ENCODE results near the gene MCAT.
"Not testable (repeated sequence)": the region's sequence is repeated elsewhere in the genome, so short reads cannot be mapped to it uniquely, and the experiment has no call there.

Gene MCAT

GRCh38 chr22:43127166-43127908, 15.9 kb downstream of the MCAT start:
- DNase-seq (ENCODE audit: low spot score), result no peak

- DNase-seq (ENCODE audit: low spot score), result peak; percentile 91
Measured at GRCh38 chr22:43126501-43127165, 16.6 kb downstream of the MCAT start.

- no peak for DNase-seq (ENCODE audit: low spot score)
Measured at GRCh38 chr22:43118953-43119458, 24.2 kb downstream of the MCAT start.

- no peak for DNase-seq (ENCODE audit: low spot score)
Measured at GRCh38 chr22:43118024-43118849, 25.0 kb downstream of the MCAT start.

- DNase-seq (ENCODE audit: low spot score), result no peak
Measured at GRCh38 chr22:43116932-43117331, 26.3 kb downstream of the MCAT start.

- DNase-seq (ENCODE audit: low spot score), result no peak
Measured at GRCh38 chr22:43114958-43115357, 28.2 kb downstream of the MCAT start.

GRCh38 chr22:43113526-43114251, 29.5 kb downstream of the MCAT start:
- no peak for DNase-seq (ENCODE audit: low spot score)

GRCh38 chr22:43110927-43111623, 32.1 kb downstream of the MCAT start:
- DNase-seq (ENCODE audit: low spot score), result no peak

- DNase-seq (ENCODE audit: low spot score), result peak; percentile 38
Measured at GRCh38 chr22:43110444-43110926, 32.7 kb downstream of the MCAT start, which contains the start of gene BIK. Gene BIK (plus strand): TSS chr22:43110750. CDS start chr22:43124023, 13,273 bp downstream.

GRCh38 chr22:43109921-43110443, 33.2 kb downstream of the MCAT start:
- DNase-seq (ENCODE audit: low spot score), result no peak

GRCh38 chr22:43109511-43109910, 33.7 kb downstream of the MCAT start:
- DNase-seq (ENCODE audit: low spot score), result no peak

- DNase-seq (ENCODE audit: low spot score), result no peak
Measured at GRCh38 chr22:43106302-43106701, 36.9 kb downstream of the MCAT start.

- not testable (repeated sequence) for DNase-seq (ENCODE audit: low spot score)
Measured at GRCh38 chr22:43104950-43105349, 38.2 kb downstream of the MCAT start.

- not testable (repeated sequence) for DNase-seq (ENCODE audit: low spot score)
Measured at GRCh38 chr22:43104056-43104625, 39.1 kb downstream of the MCAT start.

- no peak for DNase-seq (ENCODE audit: low spot score)
Measured at GRCh38 chr22:43101306-43101705, 41.9 kb downstream of the MCAT start.

GRCh38 chr22:43100225-43100624, 43.0 kb downstream of the MCAT start:
- no peak for DNase-seq (ENCODE audit: low spot score)

- no peak for DNase-seq (ENCODE audit: low spot score)
Measured at GRCh38 chr22:43099095-43099494, 44.1 kb downstream of the MCAT start.

- DNase-seq (ENCODE audit: low spot score), result no peak
Measured at GRCh38 chr22:43098356-43098755, 44.8 kb downstream of the MCAT start.

GRCh38 chr22:43096420-43096819, 46.8 kb downstream of the MCAT start:
- no peak for DNase-seq (ENCODE audit: low spot score)

GRCh38 chr22:43094551-43094950, 48.6 kb downstream of the MCAT start:
- no peak for DNase-seq (ENCODE audit: low spot score)

Measured in AG08395 (cell line).